HepG2 (cell line): ENCODE results near the gene MARS1. TPM values are rescaled to one million over a fixed set of nuclear protein-coding genes. Genes with fewer than 3 reads are reported as not detected.
A peak's percentile ranks its signal among the peaks of the same experiment; 100 is the strongest.

ENCODE experiments used
- FOXO1 ChIP-seq: sonication (generic); formaldehyde crosslinking; IDR thresholded peaks from 2 replicates; pipeline ENCODE4 v1.4.0; 2020; ENCODE audit warnings: missing genetic modification reagents
- GPN1 ChIP-seq: sonication (generic); formaldehyde crosslinking; IDR thresholded peaks from 2 replicates; pipeline ENCODE4 v1.5.1; 2020; ENCODE audit warnings: missing genetic modification reagents, borderline replicate concordance
- JUNB ChIP-seq: sonication (generic); formaldehyde crosslinking; IDR thresholded peaks from 2 replicates; pipeline ENCODE4 v1.8.0; 2022; ENCODE audit warnings: missing genetic modification reagents, mild to moderate bottlenecking, borderline replicate concordance
- RNF2 ChIP-seq: fragments of 450-650 bp; conservative IDR thresholded peaks from 2 replicates; pipeline ENCODE4 v1.6.1; 2016; ENCODE audit warnings: low read depth
- RNF219 ChIP-seq: sonication (generic); formaldehyde crosslinking; IDR thresholded peaks from 2 replicates; pipeline ENCODE4 v1.5.0; 2020; ENCODE audit warnings: mild to moderate bottlenecking, missing genetic modification reagents
- TBL1XR1 ChIP-seq: fragments of 150-350 bp; IDR thresholded peaks from 2 replicates; pipeline ENCODE4 v1.6.1; 2014; ENCODE audit warnings: borderline replicate concordance, low read length; ENCODE audit not compliant: partially characterized antibody
- TP53 ChIP-seq: sonication (generic); formaldehyde crosslinking; conservative IDR thresholded peaks from 2 replicates; pipeline ENCODE4 v1.4.0; 2020; ENCODE audit warnings: missing genetic modification reagents
- ZBTB2 ChIP-seq: sonication (generic); formaldehyde crosslinking; IDR thresholded peaks from 2 replicates; pipeline ENCODE4 v1.8.0; 2022; ENCODE audit warnings: low read depth, missing genetic modification reagents
- ZNF224 ChIP-seq: sonication (generic); formaldehyde crosslinking; IDR thresholded peaks from 2 replicates; pipeline ENCODE4 v1.5.0; 2020; ENCODE audit warnings: mild to moderate bottlenecking, missing genetic modification reagents
- ZNF281 ChIP-seq: sonication (generic); formaldehyde crosslinking; IDR thresholded peaks from 2 replicates; pipeline ENCODE4 v1.4.0; 2020; ENCODE audit warnings: missing genetic modification reagents, borderline replicate concordance
- ZNF512B ChIP-seq: sonication (generic); formaldehyde crosslinking; IDR thresholded peaks from 2 replicates; pipeline ENCODE4 v1.5.1; 2020; ENCODE audit warnings: missing genetic modification reagents, mild to moderate bottlenecking, borderline replicate concordance
- ZNF607 ChIP-seq: sonication (generic); formaldehyde crosslinking; IDR thresholded peaks from 2 replicates; pipeline ENCODE4 v1.5.1; 2020; ENCODE audit warnings: missing genetic modification reagents, mild to moderate bottlenecking, borderline replicate concordance
- ZNF616 ChIP-seq: sonication (generic); formaldehyde crosslinking; IDR thresholded peaks from 2 replicates; pipeline ENCODE4 v1.5.0; 2020; ENCODE audit warnings: low read depth, mild to moderate bottlenecking, missing genetic modification reagents
- ZNF644 ChIP-seq: IDR thresholded peaks from 2 replicates; pipeline ENCODE4 v1.6.1; 2016; ENCODE audit warnings: low read depth
- ZNF776 ChIP-seq: sonication (generic); formaldehyde crosslinking; IDR thresholded peaks from 2 replicates; pipeline ENCODE4 v1.4.0; 2020; ENCODE audit warnings: mild to moderate bottlenecking, missing genetic modification reagents
- ZSCAN29 ChIP-seq: sonication (generic); formaldehyde crosslinking; conservative IDR thresholded peaks from 2 replicates; pipeline ENCODE4 v1.4.0; 2020; ENCODE audit warnings: mild to moderate bottlenecking, missing genetic modification reagents
- ZUFSP ChIP-seq: sonication (generic); formaldehyde crosslinking; IDR thresholded peaks from 2 replicates; pipeline ENCODE4 v1.9.0; 2021; ENCODE audit warnings: missing genetic modification reagents, mild to moderate bottlenecking, borderline replicate concordance
- polyA plus RNA-seq, 8 experiments: library from polyadenylated mRNA; depleted of rRNA in 3 of 8; stranded (reverse) in 7 of 8; unstranded in 1 of 8; fragments of >200 nt; fragmentation: Illumina TruSeq in 4 of 8; extraction: Trizol in 4 of 8; gene quantifications; 2 replicates each; pipeline versions ENCODE4 v1.2.1 to v1.2.3, GENCODE V29; 2011 to 2016; ENCODE audit warnings: low read depth in 4 of 8, missing spikeins in 1 of 8, mixed read lengths in 1 of 8; ENCODE audit not compliant: insufficient read depth in 1 of 8
- total RNA-seq, 5 experiments: library from RNA; depleted of rRNA; stranded (reverse); fragments of >200 nt; fragmentation: Illumina TruSeq; extraction: Trizol; gene quantifications; 2 replicates each; pipeline ENCODE4 v1.2.3, GENCODE V29; 2016; ENCODE audit warnings: low read depth in 1 of 5

MARS1 gene
- total and polyA plus RNA-seq, 2 of the 13 experiments (the other 11 are each of a cell fraction or from before 2014, with no cell fraction given): 115 to 181 TPM

GRCh38 chr12:57454566-57455373, 33.1 kb upstream of the MARS1 start, which contains the start of gene INHBE (continued):
- TF ChIP-seq ZNF616 (CRISPR knock-in tag) (0 out of 2 replicates have a peak, but pooled peaks have one; percentile 19), JUNB (CRISPR knock-in tag) (peak; percentile 54; the same call in 1 of the 2 replicates), FOXO1 (peak; percentile 58; the same call in 1 of the 2 replicates), ZNF512B (CRISPR knock-in tag) (no peak), TBL1XR1 (peak; percentile 22), RNF219 (CRISPR knock-in tag) (peak; percentile 80), ZBTB2 (CRISPR knock-in tag) (peak; percentile 70), ZSCAN29 (CRISPR knock-in tag) (0 out of 2 replicates have a peak, but pooled peaks have one; percentile 39), GPN1 (CRISPR knock-in tag) (no peak), ZNF281 (CRISPR knock-in tag) (peak; percentile 91), ZNF644 (CRISPR knock-in tag) (peak; percentile 81), RNF2 (0 out of 2 replicates have a peak, but pooled peaks have one; percentile 24), ZNF224 (CRISPR knock-in tag) (no peak), ZNF776 (no peak), ZUFSP (CRISPR knock-in tag) (no peak), TP53 (no peak), ZNF607 (CRISPR knock-in tag) (0 out of 2 replicates have a peak, but pooled peaks have one; percentile 57)
